ENCODE results near the gene FAM193B.

FAM193B gene

GRCh38 chr5:177472460-177473442 lies 81.6 kb downstream of the FAM193B start:
- in situ Hi-C loops (cut with HindIII; ENCODE audit: low sequenced_read_pairs) = no loop called here

DNA sequence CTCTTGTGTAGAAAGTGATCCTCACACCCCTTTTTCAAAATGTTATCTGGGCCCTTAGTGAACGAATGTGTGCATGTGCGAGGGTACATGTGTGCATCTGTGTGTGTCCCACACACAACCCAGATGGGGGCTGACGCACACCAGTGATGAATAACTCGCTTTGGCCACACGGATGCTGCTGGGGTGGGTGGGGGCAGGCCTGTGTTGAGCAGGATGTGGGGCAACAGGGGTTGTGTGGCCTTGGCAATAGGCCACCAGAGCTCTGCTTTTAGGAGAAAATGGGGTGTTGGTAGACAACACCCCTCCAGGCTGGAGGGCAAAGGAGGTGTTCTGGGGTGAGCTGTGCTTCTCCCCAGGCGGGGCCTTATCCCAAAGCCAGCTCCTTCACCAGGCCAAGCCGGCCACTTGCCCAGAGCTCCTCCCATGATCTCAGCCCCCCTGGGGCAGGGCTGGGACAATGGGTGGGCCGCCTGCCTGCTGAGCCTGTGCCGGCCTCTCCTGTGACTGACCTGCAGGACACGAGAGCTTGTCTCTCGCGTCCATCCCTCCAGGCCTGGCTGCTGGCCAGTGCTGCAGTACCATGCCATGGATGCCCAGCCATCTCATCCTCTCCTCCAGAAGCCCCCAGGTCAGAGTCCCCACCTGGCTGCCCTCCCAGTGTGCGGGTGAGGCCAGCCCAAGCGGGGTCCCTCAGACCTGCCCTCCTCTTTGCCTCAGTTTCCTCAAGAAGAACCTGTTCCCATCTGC lies 82.6 kb downstream of the FAM193B start:
- in situ Hi-C loops (cut with HindIII; ENCODE audit: low sequenced_read_pairs) = no loop called here

DNA sequence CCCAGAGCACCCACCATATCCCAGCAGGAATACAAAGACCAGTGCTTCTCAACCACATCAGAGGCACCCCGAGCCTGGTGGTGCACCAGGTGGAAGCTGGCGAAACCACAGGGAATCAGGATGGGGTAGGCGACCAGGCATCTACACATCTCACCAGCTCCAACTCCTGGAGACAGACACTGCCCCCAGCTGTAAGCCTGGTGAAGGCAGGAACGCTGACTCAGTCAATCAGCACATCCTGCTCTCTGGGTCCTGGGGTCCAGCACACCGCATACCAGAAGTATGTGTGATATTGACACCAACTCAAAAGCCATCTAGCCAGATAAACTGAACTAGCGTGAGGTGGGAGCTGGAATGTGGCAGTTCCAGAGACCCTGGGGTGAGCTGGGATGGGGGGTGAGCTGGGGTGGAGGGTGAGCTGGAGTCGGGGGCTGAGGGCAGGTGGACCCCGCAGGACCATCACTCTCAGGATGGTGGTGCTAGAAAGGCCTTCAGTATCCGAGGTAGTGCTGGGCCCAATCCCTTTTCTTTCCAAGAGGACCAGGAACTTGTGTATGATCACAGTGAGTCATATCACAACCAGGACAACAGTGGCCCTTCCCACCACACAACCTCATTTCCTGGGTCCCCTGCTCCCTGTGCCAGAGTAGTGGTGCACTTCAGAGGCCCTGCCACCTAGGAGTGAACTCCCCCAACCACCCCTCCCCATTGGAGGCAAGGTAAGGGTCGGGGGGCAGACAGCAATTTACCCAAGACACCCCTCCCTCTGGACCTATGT lies 83.4 kb downstream of the FAM193B start:
- in situ Hi-C loops (cut with HindIII; ENCODE audit: low sequenced_read_pairs) = no loop called here
